Stimulated activated CD4-positive, alpha-beta T cell treated with anti-CD3 and anti-CD28 coated beads, Interleukin-1b, Interleukin-23, amount 100 ng/mL, for 24 hours (primary cell): ENCODE data around the gene KIAA0232.
"Not testable (repeated sequence)": the region's sequence is repeated elsewhere in the genome, so short reads cannot be mapped to it uniquely, and the experiment has no call there.

ENCODE experiments used
- DNase-seq, 4 experiments: peaks; one replicate each; pipeline ENCODE4 v3.0.0-alpha.2; 2020; ENCODE audit warnings: low read depth in 4 of 4, low spot score in 1 of 4

The KIAA0232 gene

DNA sequence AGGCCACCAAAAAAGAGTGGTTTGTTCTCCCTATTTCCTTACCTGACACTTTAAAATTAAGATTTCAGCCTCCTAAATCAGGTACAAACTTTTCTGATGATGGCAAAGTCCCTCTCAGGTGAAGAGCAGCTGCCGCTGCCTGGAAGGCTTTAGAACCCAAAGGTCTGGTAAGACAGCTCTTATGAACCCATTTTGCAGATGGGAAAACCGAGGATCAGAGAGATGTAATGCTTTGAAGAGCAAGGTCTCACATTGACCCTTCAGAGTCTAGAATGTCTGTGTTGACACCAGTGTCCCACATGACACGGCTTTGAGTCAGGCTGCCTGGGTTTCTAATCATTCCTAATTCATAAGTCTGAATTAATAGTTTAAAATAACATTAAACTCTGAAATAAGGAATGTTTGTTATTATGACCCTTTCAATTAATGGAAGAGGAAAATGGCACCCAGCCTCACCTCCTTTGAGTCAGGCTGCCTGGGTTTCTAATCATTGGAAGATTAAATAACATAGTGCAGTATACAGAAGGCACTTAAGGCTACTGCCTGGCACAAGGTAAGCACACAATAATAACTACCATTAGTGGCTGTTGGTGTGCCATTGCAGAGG lies 27.9 kb upstream of the KIAA0232 start:
- DNase-seq: no peak

- DNase-seq: no peak
Measured at GRCh38 chr4:6755088-6755753, 27.3 kb upstream of the KIAA0232 start.

DNA sequence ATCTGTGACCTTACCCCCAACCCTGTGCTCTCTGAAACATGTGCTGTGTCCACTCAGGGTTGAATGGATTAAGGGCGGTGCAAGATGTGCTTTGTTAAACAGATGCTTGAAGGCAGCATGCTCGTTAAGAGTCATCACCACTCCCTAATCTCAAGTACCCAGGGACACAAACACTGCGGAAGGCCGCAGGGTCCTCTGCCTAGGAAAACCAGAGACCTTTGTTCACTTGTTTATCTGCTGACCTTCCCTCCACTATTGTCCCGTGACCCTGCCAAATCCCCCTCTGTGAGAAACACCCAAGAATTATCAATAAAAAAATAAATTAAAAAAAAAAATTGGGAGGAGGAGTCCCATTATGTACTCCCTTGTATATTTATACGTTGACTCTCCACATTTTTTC lies 26.2 kb upstream of the KIAA0232 start:
- DNase-seq: not testable (repeated sequence)

GRCh38 chr4:6758728-6759127 lies 23.8 kb upstream of the KIAA0232 start:
- no peak for DNase-seq

- no peak for DNase-seq
Measured at GRCh38 chr4:6760865-6761264, 21.7 kb upstream of the KIAA0232 start.

GRCh38 chr4:6761649-6762615 lies 20.6 kb upstream of the KIAA0232 start:
- DNase-seq: no peak

DNA sequence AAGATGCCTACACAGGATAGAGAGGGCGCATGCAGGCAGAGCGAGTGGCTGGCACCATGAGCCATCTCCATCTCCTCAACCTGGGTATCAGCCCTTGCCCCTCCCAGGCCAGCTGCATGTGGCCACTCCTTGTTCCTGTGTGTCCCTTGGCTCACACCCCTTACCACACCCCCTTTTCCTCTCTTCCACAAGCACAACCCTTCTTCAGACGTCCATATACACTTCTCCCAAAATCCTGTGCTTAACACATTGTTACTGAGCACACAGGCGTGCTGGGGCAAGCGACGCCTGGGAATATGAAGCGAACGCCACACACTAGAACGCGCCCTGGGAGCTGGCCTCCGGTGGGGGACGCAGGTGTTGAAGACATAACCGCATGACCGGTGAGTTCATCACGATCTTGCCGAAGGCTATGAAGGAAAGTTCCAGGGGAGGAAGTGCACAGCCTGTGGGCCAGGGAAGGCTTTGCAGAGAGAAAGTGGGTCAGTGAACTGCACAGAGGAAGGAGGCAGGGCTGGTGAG lies 19.1 kb upstream of the KIAA0232 start:
- DNase-seq: no peak

GRCh38 chr4:6764976-6765620 lies 17.4 kb upstream of the KIAA0232 start:
- no peak for DNase-seq

- no peak for DNase-seq
Measured at GRCh38 chr4:6765703-6766102, 16.8 kb upstream of the KIAA0232 start.

GRCh38 chr4:6767386-6767747 lies 15.2 kb upstream of the KIAA0232 start:
- no peak for DNase-seq

- no peak for DNase-seq
Measured at GRCh38 chr4:6767748-6768538, 14.6 kb upstream of the KIAA0232 start.

- no peak for DNase-seq
Measured at GRCh38 chr4:6768539-6768905, 14.0 kb upstream of the KIAA0232 start.

DNA sequence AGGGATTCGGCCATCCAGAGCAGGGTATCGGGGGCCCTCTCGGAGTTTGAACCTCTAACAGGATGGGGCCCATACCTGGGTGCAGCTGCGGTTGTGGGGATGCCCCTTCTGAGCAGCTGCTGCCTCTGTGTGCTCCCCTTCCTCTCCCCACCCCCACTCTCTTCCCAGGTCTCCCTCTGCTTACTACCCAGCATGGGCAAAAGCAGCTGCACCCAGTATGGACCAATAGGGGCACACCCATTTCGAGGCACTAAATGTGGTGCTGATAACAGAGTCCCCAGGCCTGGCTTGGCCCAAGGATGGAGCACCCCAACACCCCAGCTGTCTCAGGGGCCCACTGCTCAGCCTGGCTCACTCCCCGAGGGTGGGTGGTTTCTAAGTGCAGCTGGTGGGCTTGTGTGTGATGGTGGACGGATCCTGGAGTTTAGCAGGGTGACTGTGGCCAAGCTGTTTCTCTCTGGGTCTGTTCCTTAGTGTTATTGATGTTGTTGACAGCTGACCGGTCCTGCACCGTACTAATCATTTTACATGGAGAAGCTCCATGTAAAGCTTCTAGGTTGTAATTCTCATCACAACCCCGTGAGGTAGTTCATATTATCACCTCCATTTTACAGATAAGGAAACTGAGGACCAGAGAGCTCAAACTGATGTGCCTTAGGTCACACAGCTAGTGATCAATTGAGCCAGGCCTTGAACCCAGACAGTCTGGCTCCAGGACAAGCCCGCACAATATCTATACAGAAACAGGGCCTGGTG lies 13.1 kb upstream of the KIAA0232 start:
- no peak for DNase-seq

DNA sequence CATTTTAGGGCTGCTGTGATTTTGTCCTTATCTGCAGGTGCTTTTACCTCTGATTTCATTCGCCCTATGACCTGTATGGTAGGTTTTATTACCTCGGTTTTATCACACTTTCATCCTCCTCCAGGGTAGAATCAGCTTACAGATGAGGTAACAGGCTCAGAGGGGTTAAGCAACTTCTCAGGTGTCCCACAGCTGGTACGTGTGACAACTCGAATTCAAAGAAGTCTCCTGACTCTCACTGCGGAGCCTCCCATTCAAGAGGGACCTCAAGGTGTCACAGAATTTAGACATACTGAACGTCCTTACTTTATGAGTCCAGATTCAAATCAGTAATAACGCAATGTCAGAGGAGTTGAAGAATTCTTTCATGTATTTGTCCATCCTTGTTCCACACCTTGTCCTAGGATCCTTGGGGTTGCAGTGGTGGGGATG lies 12.5 kb upstream of the KIAA0232 start:
- no peak for DNase-seq

GRCh38 chr4:6770581-6771228 lies 11.8 kb upstream of the KIAA0232 start:
- no peak for DNase-seq

DNA sequence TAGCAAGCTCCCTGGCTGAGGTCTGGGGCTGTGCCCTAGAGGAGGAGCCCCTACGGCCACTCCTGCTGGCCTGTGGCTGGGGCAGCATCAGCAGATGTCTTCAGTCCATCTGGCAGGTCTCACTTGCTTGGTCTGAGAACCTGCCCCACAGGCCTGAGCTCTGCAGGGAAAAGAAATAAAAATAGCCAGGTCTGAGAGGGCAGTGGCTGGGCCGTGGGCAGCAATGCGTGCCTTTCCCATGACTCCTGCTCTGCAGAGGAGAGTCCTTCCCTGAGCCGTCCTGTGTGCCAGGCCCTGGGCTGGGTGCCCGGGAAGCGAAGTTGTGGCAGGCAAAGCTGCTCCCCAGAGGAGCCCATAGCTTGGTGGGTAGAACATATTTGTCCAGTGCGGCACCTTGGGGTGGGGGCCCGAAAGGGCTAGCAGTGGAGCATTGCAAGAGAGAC lies 11.3 kb upstream of the KIAA0232 start:
- DNase-seq: no peak

- DNase-seq: no peak
Measured at GRCh38 chr4:6772223-6772928, 10.2 kb upstream of the KIAA0232 start.

- no peak for DNase-seq
Measured at GRCh38 chr4:6773106-6773505, 9.4 kb upstream of the KIAA0232 start.
